ENCODE results near the gene TEX264. TPM values are rescaled to one million over a fixed set of nuclear protein-coding genes. Genes with fewer than 3 reads are reported as not detected.

The TEX264 gene
- total and polyA plus RNA-seq, 2 of the 13 experiments (the other 11 are each of a cell fraction or from before 2014, with no cell fraction given), result 35.2 to 52.1 TPM

DNA sequence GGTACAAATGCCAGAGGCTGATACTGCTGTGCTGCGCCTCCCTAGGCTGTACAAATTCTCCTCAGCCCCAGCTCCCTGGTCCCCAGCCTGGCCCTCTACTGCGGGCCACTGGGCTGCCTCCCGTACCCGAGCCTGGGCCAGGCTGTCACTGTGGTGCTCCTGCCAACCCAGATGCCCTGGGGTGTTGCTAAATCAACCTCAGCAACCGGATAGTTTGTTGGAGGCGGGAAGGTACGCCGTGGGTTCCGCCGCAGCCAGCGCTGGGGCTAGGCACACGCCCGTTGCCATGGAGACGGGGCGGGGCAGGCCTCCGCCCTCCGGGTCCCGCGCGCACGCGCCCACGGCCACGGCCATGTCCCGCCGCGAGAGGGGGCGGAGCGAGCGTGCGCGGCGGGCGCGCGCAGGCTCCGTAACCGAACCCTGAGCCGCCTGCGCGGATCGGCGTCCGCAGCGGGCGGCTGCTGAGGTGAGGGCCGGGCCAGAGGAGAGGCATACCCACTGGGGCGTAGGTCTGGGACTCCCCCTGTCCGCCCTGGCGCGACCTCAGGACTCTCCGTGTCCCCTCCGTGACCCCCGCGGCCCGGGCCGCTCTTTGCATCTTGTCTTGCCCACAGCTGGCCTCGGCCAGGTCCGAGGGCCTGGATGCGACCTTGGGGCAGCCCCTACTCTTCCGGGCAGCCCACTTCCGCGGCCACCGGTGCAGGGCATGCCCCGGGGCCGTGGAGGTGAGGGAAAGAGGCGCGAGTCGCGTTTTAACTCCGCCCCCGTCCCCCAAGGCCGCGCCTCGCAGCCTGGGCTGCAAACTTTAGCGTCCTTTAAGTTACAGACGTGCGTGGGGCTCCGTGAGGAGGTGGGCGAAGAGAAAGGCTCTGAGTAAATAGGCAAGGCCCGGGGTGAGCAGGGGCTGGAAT is at the start of gene TEX264 (continued):
- TF ChIP-seq SRSF9 (IDR thresholded peaks at IDR 0.05; ENCODE audit: borderline replicate concordance, insufficient read depth, low read depth, low read length, poor library complexity, severe bottlenecking) (no peak), ELF3 (CRISPR knock-in tag; IDR thresholded peaks at IDR 0.05) (no peak), NFYB (CRISPR knock-in tag; IDR thresholded peaks at IDR 0.05) (no peak; the same call in 1 of the 2 replicates), SOX13 (IDR thresholded peaks at IDR 0.05) (no peak), SOX13 (CRISPR knock-in tag; conservative IDR thresholded peaks at IDR 0.05 in 1 of 2, IDR thresholded peaks at IDR 0.05 in 1 of 2) (no peak), DNMT3B (CRISPR knock-in tag; conservative IDR thresholded peaks at IDR 0.05) (no peak), ZNF34 (CRISPR knock-in tag; IDR thresholded peaks at IDR 0.05; ENCODE audit: borderline replicate concordance) (no peak; the same call in 1 of the 2 replicates), ZNF543 (CRISPR knock-in tag; IDR thresholded peaks at IDR 0.05) (peak; percentile 72; the same call in 1 of the 2 replicates), SKI (IDR thresholded peaks at IDR 0.05; ENCODE audit: partially characterized antibody) (no peak), ZNF558 (CRISPR knock-in tag; IDR thresholded peaks at IDR 0.05; ENCODE audit: borderline replicate concordance) (peak; percentile 83; the same call in 1 of the 2 replicates), MTA1 (CRISPR knock-in tag; IDR thresholded peaks at IDR 0.05; ENCODE audit: borderline replicate concordance) (peak; percentile 77; the same call in 1 of the 2 replicates), PAF1 (CRISPR knock-in tag; IDR thresholded peaks at IDR 0.05) (no peak), TCF12 (IDR thresholded peaks at IDR 0.05) (no peak), TCF12 (CRISPR knock-in tag; IDR thresholded peaks at IDR 0.05) (no peak; the same call in none of the 2 replicates), GFI1 (CRISPR knock-in tag; IDR thresholded peaks at IDR 0.05; ENCODE audit: borderline replicate concordance) (peak; percentile 73; the same call in 1 of the 2 replicates), RBM39 (IDR thresholded peaks at IDR 0.05; ENCODE audit: low read depth, low read length, poor library complexity, severe bottlenecking) (peak; percentile 55), ZNF234 (CRISPR knock-in tag; conservative IDR thresholded peaks at IDR 0.05) (no peak), ARNT2 (CRISPR knock-in tag; IDR thresholded peaks at IDR 0.05; ENCODE audit: low read depth) (peak; percentile 74; the same call in 1 of the 2 replicates)
- TF ChIP-seq, protein P1, sequence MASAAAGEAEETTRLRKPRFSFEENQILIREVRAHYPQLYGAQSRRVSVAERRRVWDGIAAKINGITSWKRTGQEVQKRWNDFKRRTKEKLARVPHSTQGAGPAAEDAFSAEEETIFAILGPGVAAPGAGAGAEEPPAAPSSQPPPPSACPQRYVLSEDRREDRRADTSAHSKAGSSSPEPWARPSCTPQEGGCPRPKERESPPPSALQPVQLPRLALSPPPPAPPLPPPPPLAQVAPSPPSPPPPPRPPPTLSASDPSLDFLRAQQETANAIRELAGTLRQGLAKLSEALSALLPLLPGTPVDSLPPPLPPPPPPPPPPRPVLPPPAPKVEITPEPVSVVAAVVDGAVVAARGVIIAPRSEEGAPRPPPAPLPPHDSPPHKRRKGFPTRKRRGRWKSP (CRISPR knock-in tag; IDR thresholded peaks at IDR 0.05), result no peak
- TF ChIP-seq, protein P2, sequence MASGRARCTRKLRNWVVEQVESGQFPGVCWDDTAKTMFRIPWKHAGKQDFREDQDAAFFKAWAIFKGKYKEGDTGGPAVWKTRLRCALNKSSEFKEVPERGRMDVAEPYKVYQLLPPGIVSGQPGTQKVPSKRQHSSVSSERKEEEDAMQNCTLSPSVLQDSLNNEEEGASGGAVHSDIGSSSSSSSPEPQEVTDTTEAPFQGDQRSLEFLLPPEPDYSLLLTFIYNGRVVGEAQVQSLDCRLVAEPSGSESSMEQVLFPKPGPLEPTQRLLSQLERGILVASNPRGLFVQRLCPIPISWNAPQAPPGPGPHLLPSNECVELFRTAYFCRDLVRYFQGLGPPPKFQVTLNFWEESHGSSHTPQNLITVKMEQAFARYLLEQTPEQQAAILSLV (CRISPR knock-in tag; IDR thresholded peaks at IDR 0.05; ENCODE audit: borderline replicate concordance), result no peak
- TF ChIP-seq, protein P3, sequence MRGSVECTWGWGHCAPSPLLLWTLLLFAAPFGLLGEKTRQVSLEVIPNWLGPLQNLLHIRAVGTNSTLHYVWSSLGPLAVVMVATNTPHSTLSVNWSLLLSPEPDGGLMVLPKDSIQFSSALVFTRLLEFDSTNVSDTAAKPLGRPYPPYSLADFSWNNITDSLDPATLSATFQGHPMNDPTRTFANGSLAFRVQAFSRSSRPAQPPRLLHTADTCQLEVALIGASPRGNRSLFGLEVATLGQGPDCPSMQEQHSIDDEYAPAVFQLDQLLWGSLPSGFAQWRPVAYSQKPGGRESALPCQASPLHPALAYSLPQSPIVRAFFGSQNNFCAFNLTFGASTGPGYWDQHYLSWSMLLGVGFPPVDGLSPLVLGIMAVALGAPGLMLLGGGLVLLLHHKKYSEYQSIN (CRISPR knock-in tag; IDR thresholded peaks at IDR 0.05; ENCODE audit: borderline replicate concordance), result no peak
- TF ChIP-seq, protein P4, sequence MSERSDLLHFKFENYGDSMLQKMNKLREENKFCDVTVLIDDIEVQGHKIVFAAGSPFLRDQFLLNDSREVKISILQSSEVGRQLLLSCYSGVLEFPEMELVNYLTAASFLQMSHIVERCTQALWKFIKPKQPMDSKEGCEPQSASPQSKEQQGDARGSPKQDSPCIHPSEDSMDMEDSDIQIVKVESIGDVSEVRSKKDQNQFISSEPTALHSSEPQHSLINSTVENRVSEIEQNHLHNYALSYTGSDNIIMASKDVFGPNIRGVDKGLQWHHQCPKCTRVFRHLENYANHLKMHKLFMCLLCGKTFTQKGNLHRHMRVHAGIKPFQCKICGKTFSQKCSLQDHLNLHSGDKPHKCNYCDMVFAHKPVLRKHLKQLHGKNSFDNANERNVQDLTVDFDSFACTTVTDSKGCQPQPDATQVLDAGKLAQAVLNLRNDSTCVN (CRISPR knock-in tag; IDR thresholded peaks at IDR 0.05; ENCODE audit: borderline replicate concordance), result no peak
